Cortex of kidney (tissue), 1 donor: Measurements from ENCODE around the gene BMPER.

Source experiments
- DNase-seq: peaks from one replicate; lab custom pipeline; 2025; lab: John Stamatoyannopoulos, UW

The BMPER gene

GRCh38 chr7:33923440-33924229 is 18.3 kb downstream of the BMPER start:
- DNase-seq: no peak

- DNase-seq: no peak
Observed at GRCh38 chr7:33926535-33926934, 21.2 kb downstream of the BMPER start.

- DNase-seq: no peak
Observed at GRCh38 chr7:33928986-33929385, 23.6 kb downstream of the BMPER start.

GRCh38 chr7:33932221-33932620 is 26.9 kb downstream of the BMPER start:
- no peak for DNase-seq

GRCh38 chr7:33932832-33933468 is 27.6 kb downstream of the BMPER start:
- no peak for DNase-seq

- no peak for DNase-seq
Observed at GRCh38 chr7:33933611-33934281, 28.4 kb downstream of the BMPER start.

- no peak for DNase-seq
Observed at GRCh38 chr7:33934391-33934790, 29.1 kb downstream of the BMPER start.

GRCh38 chr7:33936503-33936902 is 31.2 kb downstream of the BMPER start:
- DNase-seq: no peak

- no peak for DNase-seq
Observed at GRCh38 chr7:33937871-33938270, 32.5 kb downstream of the BMPER start.

GRCh38 chr7:33939121-33939520 is 33.8 kb downstream of the BMPER start:
- DNase-seq: no peak

- DNase-seq: no peak
Observed at GRCh38 chr7:33940503-33940902, 35.2 kb downstream of the BMPER start.

- DNase-seq: no peak
Observed at GRCh38 chr7:33941418-33941817, 36.1 kb downstream of the BMPER start.

GRCh38 chr7:33946094-33946699 is 40.9 kb downstream of the BMPER start:
- DNase-seq: no peak

- no peak for DNase-seq
Observed at GRCh38 chr7:33950047-33950714, 44.8 kb downstream of the BMPER start.

- no peak for DNase-seq
Observed at GRCh38 chr7:33952824-33953223, 47.5 kb downstream of the BMPER start.

- DNase-seq: no peak
Observed at GRCh38 chr7:33958104-33958503, 52.8 kb downstream of the BMPER start.

- DNase-seq: no peak
Observed at GRCh38 chr7:33959676-33960075, 54.3 kb downstream of the BMPER start.

- DNase-seq: no peak
Observed at GRCh38 chr7:33961948-33962347, 56.6 kb downstream of the BMPER start.

- no peak for DNase-seq
Observed at GRCh38 chr7:33964417-33965182, 59.3 kb downstream of the BMPER start.

GRCh38 chr7:33965183-33965744 is 59.9 kb downstream of the BMPER start:
- DNase-seq: no peak

GRCh38 chr7:33968591-33968990 is 63.3 kb downstream of the BMPER start:
- no peak for DNase-seq
